CD1c-positive myeloid dendritic cell (primary cell): ENCODE data around the gene PPP1R16B.
A peak's percentile ranks its signal among the peaks of the same experiment; 100 is the strongest.
"Not testable (repeated sequence)": the region's sequence is repeated elsewhere in the genome, so short reads cannot be mapped to it uniquely, and the experiment has no call there.

ENCODE experiments used
- DNase-seq: peaks from one replicate; pipeline ENCODE4 v3.0.0-alpha.2; 2016; ENCODE audit errors: extremely low spot score

The PPP1R16B gene

DNA sequence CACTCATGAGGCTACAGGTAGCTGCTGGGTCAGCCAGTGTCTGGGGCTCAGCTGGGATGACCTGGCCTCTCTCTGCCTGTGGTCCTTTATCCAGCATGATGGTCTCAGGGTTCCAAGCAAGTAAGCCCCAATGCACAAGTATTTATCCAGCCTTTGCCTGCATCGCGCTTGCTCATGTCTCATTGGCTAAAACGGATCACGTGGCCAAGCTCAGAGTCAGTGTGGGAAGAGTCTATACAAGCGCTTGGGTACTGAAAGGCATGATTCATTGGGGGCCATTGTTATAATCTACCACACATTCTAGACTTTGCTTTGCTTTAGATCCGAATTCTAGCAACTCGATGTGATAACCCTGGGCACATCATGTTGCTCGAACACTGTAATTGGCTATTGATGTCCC, 48.3 kb downstream of the PPP1R16B start:
- DNase-seq, result no peak

DNA sequence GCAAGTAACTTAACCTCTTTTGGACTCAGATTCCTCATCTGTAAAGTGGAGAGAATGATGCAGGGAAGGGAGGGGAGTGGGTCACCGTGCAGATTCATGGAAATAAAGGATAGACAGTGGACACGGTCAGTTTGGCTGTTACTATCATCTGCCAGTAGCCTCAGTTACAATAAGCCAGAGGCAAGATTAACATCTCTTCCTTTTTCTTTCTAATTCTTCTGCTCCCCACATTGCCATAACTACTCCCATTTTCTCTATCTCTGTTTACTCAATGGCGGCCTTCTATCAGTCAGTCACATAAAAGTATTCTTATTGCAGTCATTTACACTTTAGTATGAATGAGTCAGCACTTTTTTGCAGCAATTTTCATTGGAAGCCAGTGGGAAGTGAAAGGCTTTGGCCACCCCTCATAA, 49.2 kb downstream of the PPP1R16B start:
- DNase-seq, result peak; percentile 32

DNA sequence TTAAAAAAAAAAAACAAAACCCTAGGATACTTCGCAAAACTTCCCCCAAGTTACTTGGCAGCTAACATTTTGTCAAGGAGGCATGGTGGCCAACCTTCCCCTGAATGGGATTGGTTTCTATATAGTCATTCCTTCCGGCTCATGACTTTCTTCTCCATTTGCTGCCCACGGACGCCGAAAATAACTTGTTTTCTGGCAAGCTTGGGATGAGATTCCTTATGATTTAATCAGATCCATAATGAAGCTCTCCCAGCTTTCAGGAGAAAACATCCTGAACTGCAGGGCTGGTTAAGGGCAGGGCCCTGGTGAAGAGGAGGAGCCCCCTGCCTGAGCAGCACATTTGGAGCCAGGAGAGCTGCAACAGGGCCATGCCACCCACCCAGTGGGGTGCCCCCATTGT, 49.9 kb downstream of the PPP1R16B start:
- peak; percentile 20 for DNase-seq

DNA sequence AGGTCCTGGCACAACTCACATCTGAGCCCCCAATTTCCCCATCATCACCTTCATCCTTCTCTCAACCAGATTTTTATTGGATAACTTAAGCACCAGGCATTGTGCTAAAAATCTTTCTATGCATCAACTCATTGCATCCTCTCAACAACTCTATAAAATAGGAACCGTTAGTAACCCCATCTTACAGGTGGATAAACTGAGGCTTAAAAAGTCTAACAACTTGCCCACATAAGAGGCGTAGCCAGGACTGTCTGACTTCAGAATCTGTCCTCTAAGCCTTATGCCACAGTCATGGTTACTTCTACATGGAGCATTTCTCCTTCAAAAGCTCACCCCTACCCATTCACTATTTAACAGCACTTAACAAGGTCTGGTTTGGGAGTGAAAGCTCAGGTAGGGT, 51.1 kb downstream of the PPP1R16B start:
- no peak for DNase-seq

DNA sequence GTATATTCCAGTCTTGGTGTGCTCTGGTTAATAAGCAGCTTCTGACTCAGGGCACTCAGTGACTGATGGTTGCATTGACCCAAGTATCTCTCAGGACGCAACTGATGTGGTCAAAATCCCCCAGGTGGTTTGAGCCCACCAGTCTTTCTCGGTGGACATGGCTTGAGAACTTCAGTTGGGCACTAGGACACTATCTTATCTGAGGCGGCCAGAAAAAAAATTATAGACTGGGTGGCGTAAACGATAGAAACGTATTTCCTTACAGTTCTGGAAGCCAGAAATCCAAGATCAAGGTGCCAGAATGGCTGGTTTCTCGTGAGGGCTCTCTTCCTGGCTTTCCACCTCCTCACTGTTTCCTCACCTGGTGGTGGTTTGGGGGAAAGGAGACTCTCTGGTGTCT, 52.2 kb downstream of the PPP1R16B start:
- DNase-seq, result no peak

DNA sequence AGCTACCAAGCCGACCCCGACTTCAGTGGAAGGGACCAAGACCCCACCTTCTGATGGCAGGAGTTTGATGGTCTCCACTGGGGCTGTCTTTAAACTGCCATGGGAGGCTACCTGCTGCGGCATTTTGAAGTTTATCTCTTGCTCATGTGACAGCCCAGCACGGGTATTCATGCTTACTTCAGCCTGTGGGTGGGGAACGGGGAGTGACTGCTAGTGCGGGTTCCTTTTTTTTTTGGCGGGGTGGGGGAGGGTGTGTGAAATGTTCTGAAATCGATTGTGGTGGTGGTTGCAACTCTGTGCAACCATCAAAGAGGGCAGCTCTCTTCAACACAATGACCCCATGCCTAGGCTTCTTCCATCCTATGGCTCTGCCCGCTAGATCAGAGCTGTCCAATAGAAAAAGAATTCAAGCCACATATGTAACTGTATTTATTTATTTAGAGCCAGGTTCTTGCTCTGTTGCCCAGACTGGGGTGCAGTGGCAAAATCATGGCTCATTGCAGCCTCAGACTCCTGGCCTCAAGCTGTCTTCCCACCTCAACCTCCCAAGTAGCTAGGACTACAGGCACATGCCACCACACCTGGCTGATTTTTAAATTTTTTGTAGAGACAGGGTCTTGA, 53.7 kb downstream of the PPP1R16B start:
- DNase-seq, result peak; percentile 58

DNA sequence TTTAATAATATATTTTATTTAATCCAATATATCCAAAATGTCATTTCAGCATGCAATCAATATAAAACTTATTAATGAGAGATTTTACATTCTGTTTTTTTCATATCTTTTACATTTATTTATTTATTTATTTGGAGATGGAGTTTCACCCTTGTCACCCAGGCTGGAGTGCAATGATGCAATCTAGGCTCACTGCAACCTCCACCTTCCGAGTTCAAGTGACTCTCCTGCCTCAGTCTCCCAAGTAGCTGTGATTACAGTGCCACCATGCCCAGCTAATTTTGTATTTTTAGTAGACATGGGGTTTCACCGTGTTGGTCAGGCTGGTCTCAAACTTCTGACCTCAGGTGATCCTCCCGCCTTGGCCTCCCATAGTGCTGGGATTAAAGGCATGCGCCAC, 54.4 kb downstream of the PPP1R16B start:
- not testable (repeated sequence) for DNase-seq

DNA sequence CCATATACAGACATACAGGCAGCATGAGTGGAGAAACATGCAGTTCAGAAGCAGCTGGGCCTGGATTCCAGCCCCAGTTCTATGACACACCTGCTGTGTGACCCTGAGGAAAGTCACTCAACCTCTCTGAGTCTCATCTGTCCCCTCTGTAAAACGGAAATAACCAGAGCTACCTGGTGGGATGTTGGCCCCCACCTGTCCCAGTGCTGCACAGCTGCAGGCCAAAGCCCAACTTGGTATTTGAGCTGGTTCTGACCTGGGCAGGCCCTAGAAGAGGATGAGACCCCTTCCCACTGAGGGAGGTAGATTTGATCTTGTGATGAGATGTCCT, 55.5 kb downstream of the PPP1R16B start:
- no peak for DNase-seq

DNA sequence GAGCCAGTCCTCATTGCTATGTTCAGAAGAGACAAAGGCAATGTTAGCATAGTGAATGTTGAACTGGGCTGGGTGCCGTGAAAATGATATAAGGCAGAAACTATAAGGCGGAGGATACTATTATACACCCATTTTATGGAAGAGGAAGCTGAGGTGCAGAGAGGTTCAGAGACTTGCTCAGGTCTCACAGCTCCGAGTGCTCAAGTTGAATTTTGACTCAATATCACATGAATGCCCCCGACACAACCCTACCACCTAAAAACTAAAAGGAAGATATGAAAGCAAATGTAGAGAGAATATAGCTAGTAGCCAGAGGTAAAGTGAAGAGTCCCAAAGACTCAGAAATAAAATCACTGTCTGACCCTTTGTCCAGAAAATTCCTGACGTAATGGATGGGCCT, 56.7 kb downstream of the PPP1R16B start:
- DNase-seq, result no peak

DNA sequence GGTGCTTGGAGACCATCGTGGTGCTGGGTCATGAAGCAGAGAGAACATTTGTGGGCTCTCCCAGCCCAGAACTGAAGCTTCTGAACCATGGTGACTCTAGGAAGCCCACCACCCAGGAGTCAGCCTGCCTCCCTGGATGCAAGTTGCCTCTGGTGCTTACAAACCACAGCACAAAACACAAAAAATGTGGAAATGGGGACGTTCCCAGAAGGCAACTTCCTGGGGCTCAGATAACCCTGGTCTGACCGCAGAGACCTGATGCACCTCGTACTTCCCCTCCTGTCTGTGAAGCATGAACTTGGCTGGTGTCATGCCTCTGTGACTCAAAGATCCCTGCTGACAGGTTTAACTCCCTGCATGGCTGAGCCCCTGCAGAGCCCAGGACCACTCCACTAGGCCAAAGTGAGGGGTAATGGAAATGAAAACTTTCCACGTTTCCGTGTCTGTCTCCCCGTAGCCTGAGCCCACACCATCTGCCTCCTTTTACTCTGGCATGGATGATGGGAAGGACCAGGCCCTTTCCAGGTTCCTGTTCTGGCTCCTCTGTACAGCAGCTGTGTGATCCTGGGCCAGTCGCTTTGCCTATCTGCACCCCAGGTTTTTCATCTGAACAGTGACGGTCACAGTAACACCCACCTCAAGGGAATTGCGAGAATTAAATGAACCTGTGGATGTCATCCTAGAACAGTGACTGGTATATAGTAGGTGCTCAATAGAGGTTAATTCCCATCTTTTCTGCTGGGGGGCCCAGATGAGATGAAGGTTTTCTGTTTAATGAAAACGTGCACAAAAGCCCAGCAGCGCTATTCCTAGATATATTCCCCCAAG, 57.7 kb downstream of the PPP1R16B start:
- peak; percentile 59 for DNase-seq

DNA sequence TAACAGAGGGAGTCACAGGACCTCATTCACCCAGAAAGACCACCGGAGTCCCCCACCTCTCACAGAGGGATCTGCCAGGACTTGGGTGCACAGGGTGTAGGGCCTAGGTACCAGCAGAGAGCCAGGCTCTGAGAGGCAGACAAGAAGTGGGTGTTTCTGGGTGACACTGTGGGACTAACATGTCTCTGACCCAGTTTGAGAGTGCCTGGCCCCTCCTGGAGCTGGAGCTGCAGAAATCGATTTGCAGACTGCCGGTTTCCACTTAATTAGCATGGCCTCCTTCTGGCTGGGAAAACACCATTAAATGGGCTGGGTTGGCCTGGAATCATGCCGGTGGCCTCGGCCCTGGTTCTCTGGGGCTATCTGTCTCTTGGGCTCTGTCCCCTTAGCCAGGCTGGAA, 59.2 kb downstream of the PPP1R16B start:
- no peak for DNase-seq

DNA sequence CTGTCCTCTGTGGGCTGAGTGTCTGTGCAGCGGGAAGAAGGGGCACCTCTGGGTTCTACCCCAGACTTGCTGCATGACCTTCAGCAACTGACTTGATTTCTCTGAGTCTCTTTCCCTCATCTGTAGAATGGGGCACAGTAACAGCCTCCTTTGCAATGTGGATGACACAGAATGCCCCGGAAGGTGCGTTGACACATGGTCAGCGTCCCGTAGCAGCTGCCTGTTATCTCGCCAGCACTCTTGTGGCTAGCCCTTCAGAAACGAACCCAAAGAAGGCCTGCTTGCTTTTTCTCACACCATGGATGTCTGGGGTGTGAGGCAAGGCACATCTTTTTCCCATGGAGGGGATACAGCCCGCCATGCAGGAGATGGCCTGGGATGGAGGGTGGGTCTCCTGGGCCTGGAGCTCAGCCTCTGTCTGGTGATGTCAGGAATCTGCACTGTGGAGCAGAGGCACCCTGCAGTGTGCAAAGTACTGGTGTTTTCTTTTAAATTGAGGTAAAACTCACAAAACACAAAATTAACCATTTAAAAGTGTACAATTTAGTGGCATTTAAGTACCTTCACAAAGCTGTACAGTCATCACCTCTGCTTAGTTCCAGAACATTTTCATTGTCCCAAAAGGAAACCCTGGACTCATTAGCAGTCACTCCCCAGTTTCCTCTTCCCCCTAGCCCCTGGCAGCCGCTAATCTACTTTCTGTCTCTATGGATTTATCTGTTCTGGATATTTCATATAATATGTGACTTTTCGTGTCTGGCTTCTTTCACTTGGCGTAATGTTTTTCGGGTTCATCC, 61.0 kb downstream of the PPP1R16B start:
- no peak for DNase-seq

DNA sequence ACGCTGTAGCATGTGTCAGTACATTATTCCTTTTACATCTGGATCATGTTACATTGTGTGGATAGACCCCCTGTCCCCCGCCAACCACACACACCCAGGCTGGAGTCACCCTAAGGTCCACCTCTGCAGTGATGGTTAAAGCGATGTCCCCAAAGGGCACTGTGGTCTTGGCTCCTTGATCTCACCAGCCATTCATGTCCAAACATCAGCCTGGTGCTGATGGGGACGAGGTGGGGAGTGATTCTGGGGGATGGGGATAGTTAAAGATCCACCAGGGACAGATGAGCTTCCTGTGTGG, 61.5 kb downstream of the PPP1R16B start:
- DNase-seq, result no peak

DNA sequence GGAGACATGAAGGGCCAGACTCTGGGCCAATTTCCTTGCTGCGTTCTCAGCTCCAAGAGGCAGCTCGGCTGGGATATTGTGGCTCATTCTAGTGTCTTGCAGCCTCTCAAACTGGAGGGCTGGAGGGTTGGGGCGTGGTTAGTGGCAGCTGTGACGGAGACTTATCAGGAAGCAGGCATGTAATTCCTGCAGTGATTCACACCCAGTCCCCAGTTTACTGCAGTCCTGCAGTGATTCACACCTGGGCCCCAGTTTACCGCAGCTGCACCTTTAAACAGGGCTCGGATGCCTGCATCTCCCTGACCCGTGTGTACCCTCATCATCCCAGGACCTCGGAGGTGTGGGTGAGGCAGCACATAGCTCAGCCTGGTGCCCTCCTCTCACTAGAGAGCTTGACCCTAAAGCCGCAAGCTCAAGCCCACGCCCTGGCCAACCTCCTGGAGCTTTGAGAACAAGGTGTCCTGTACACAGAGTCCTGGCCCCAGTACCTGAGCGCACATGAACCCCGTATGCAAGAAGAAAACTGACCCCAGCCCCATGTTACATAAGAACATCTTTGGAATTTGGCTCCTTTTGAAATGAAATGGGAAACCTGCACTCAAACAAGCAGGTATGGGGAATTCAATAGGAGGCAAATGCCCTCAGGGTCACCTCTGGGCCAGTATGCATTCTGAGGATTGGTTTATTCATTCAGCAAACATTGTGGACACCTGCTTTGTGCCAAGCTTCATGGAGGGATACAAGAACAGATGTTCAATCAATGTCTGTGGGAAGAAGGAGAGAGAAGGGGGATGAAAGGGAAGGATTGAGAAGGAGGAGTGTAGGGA, 65.4 kb downstream of the PPP1R16B start:
- no peak for DNase-seq

DNA sequence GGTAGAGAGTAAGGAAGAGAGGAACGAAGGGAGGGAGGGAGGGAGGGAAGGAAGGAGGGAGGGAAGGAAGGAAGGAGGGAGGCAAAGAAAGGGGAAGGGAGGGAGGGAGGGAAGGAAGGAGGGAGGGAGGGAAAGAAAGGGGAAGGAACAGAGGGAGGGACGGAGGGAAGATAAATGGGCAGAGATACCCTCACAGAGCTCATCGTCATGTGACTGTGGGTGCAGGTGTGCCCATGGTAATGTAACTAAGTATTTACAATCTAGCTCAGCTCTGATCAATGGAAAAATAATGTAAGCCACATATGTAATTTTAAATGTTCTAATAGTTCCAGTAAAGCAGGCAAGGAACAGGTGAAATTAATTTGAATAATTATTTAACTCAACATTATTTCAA, 66.1 kb downstream of the PPP1R16B start:
- no peak for DNase-seq

DNA sequence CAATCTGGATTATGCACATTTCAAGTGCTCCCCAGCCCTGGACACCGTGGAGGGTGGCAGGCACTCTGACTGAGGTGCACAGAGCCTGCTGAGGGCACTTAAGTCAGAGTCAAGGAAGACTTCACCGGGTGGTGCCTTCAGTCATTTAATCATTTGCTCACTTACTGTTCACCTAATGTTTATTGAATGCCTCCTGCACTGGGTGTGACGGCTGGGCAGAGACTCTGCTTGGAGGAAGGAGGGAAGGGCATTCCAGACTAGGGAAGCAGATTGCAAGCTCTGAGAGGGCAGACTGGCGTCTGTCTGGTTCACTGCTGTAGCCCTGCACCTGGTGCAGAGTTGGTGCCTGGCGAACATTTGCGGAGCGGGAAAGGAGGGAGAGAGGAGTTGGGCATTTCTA, 66.5 kb downstream of the PPP1R16B start:
- no peak for DNase-seq

DNA sequence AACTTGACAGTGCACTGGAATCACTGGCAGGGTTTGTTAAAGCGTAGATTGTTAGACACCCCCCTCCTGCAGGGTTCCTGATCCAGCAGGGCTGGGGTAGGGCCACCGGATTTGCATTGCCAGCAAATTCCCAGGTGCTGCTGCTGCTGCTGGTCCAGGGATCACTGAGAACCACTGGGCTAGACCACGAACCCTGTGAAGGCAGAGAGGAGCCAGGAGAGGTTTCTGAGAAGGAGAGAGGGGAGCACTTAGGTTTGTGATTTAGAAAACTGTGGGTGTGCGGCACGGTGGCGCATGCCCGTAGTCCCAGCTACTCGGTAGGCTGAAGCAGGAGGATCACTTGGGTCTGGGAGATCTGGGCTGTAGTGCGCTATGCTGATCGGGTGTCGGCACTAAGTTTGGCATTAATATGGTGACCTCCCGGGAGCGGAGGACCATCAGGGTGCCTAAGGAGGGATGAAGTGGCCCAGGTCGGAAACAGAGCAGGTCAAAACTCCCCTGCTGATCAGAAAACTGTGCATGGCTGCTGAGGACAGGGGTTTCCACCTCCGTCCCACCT, 67.1 kb downstream of the PPP1R16B start:
- no peak for DNase-seq

DNA sequence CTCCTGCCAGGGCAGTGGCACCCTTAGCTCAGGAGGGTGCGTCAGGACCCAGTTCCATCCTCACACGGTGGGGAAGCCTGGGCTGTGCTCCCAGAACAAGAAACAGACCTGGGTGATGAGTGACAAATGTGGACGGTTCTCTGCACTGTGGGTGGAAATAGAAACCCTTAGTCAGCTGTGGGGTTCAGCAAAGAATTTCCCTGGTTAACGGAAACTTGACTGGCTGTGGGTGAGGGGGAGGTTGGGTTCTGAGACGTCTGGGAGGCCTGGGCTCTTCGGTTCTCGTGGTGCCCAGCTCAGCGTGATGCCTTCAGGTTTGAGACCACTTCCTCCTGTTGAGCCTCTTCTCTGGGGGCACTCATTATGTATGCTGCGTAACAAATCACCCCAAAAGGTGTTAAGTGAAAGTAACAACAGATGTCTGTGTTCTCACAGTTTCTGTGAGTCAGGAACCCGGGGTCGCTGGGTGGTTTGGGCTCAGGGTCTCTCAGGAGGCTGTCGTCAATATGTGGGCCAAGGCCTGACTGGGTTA, 67.6 kb downstream of the PPP1R16B start:
- DNase-seq, result peak; percentile 38

DNA sequence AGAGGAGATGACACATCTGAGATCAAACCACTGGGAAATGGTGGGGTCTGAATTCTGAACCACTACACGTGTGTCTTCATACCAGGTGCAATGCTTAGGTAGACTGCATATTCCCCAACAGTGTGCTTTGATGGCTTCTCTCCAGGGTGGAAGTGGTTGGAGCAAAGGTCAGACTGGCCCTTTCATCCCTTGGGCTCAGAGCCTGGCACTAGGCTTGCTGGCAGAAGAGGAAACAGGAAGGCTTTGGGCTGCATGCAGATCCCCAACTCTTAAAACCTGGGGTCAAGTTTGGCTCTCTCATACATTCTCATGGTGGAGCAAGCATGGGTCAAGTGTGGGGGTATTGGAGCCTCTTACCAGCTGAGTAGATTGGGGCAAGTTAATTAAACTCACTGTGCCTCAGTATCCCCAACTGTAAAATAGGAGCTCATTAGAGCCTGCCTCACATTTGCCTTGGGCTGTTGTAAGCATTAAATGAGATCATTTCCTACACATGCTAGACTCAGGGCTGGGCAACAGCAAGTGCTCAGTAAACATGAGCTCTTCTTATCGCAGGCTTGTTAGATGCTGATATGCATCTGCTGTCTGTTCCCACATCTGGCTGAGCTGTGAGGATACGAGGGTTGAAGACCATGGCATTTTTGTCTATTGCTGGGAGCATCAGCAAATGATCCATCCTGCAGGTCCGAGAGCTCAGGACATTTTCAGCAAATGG, 69.1 kb downstream of the PPP1R16B start:
- no peak for DNase-seq

DNA sequence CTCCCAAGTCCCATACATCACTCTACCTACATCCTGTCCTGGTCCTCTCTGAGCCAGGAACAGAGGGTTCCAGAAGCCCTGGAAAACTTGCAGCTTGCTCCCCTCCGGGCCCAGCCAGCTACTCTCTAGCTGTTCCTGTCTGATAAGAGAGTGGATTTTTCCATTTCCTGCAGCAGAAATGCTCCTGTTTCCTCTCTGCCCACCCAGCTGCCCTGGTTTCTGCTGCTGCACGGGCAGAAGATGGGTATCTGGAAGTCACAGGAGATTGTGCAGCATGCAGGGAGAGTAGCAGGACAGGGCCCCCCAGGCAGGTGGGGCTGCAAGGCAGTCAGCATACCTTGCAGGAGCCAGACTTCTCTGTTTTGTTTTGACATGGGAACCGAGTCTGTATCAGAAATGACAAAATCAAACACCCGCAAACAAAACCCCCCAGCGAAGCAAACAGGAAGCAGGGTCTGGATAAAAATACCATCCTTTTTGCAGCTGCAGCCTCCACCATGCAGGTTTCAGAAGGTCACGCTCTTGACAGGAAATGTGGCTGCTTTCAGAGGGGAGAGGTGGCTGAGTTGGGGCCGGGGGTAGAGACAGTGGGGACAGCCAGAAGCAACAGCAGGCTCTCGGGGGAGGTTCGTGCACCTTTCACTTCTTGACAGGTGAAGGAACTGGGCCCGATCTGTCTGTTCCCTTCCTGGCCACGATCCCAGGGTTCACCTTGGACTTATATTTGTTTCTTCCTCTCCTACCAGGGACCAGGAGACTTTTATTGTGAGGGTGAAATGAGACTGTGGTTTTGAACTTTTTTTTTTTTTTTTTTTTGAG, 69.9 kb downstream of the PPP1R16B start:
- DNase-seq, result peak; percentile 18
